Measurements from ENCODE around the gene RPP40. TPM values are rescaled to one million over a fixed set of nuclear protein-coding genes. Genes with fewer than 3 reads are reported as not detected.

RPP40 gene
- total RNA-seq, result 1 to 10 TPM; 7.9 to 8.3 TPM
- 10 to 100 TPM in 2 of 3 donors, 1 to 10 TPM in 1; 9.5 to 22.5 (median 22.3) TPM for polyA plus RNA-seq
- total RNA-seq, result 2.9 to 30.4 (median 6.6) reads per million in 6 experiments

- Mint-ChIP-seq H3K27ac (peak within 1 kb of the TSS; percentile 85 to 99 (median 97)), H3K27me3 (no peaks in the 10 kb centered on the region), H3K9me3 (no peaks in the 10 kb centered on the region), H3K4me3 (peak within 1 kb of the TSS; percentile 91 to 97 (median 94)), H3K36me3 (peaks cover 0 to 24% (median 13%) of the 10 kb centered on the region in 3 donors), H3K4me1 (peaks cover 9 to 20% (median 10%) of the 10 kb centered on the region in 4 donors)
- ATAC-seq (peak; percentile 88 to 92), DNase-seq (peak; percentile 97 to 99 (median 99))
- POLR2A ChIA-PET, result interaction anchor here (0.6 to 1.4 kb wide), 6 partner anchors 8 to 1746 kb away, joined by 3 to 9 read pairs (median 4); partner anchors contain the start of genes CDYL and ECI2
These were observed at the start of gene RPP40 for GRCh38 chr6:5003604-5004372. Gene RPP40 (minus strand): TSS chr6:5004037. CDS start chr6:5004002, 35 bp downstream.

DNA sequence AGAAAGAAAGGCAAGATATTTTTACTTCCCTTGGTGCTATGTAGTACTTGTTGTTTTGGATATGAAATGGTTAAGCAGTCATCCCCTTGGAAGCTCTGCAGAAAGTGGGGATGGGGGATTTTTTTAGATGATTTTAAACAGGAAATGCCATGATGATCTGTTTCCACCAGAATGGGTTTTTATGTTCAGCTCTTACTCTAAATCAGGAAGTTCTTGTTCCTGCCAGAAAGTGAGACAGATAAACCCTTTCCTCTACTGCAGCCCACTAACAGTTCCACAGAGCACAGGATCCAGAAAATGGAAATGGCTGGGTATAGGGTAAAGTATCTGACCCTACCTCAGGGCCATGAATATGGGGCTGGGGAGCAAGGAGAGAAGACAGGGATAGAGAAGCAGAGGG lies 49.2 kb upstream of the RPP40 start:
- peaks cover 12 to 52% (median 32%) of the 10 kb centered on the region in 9 donors for H3K9me3 Mint-ChIP-seq
- DNase-seq, result no peak
- no peak overlapping the region for H3K4me3 Mint-ChIP-seq
- ATAC-seq, result no peak
- peaks cover 11 to 45% (median 15%) of the 10 kb centered on the region in 3 donors for H3K36me3 Mint-ChIP-seq
- POLR2A ChIA-PET, result no interaction called here
- no peak overlapping the region for H3K27ac Mint-ChIP-seq
- H3K27me3 Mint-ChIP-seq, result no peaks in the 10 kb centered on the region
- H3K4me1 Mint-ChIP-seq, result peaks cover 0 to 2% (median 0%) of the 10 kb centered on the region in 4 donors

DNA sequence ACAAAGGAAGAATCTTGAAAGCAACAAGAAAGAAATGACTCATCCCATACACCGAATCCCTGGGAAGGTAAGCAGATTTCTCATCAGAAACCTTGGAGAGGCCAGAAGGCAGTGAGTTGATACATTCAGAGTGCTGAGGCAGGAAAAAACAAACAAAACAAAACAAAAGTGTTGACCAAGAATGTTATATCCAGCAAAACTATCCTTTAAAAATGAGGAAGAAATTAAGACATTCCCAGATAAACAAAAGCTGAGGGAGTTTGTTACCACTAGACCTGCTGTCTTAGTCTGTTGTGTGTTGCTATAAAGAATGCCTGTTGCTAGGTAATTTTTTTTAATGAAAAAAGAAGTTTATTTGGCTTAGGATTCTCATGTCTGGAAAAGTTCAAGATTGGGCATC lies 47.6 kb upstream of the RPP40 start:
- Mint-ChIP-seq H3K4me3 (no peak overlapping the region), H3K27me3 (peaks cover 0 to 2% (median 0%) of the 10 kb centered on the region in 5 donors), H3K9me3 (peaks cover 15 to 62% (median 32%) of the 10 kb centered on the region in 9 donors), H3K36me3 (peaks cover 11 to 54% (median 27%) of the 10 kb centered on the region in 3 donors), H3K4me1 (peaks cover 0 to 2% (median 0%) of the 10 kb centered on the region in 4 donors), H3K27ac (no peak overlapping the region)
- DNase-seq (no peak), ATAC-seq (no peak)
- POLR2A ChIA-PET, result no interaction called here

DNA sequence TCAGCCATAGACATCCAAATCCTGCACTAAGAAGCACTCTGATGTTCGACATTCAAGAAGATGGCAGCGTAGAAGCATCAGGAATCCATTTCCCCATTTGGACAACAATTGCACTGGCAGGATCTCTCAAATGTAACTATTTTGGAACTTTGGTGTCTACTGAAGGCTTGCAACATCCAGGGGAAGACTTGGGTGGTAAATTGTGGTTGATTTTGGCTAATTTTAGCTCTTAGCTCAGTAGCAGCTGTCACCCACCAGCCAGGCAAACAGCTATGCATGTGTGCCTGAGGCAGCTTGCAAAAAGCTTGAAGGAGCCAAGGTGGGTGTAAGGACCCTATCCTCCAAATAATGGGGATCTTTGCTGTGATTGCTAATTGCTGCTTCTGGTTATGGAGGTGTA lies 46.2 kb upstream of the RPP40 start:
- peaks cover 0 to 2% (median 0%) of the 10 kb centered on the region in 5 donors for H3K27me3 Mint-ChIP-seq
- peaks cover 0 to 2% (median 0%) of the 10 kb centered on the region in 4 donors for H3K4me1 Mint-ChIP-seq
- no peak overlapping the region for H3K27ac Mint-ChIP-seq
- DNase-seq (no peak), ATAC-seq (no peak)
- peaks cover 16 to 62% (median 35%) of the 10 kb centered on the region in 3 donors for H3K36me3 Mint-ChIP-seq
- peaks cover 15 to 65% (median 32%) of the 10 kb centered on the region in 9 donors for H3K9me3 Mint-ChIP-seq
- H3K4me3 Mint-ChIP-seq, result no peak overlapping the region
- POLR2A ChIA-PET, result no interaction called here

DNA sequence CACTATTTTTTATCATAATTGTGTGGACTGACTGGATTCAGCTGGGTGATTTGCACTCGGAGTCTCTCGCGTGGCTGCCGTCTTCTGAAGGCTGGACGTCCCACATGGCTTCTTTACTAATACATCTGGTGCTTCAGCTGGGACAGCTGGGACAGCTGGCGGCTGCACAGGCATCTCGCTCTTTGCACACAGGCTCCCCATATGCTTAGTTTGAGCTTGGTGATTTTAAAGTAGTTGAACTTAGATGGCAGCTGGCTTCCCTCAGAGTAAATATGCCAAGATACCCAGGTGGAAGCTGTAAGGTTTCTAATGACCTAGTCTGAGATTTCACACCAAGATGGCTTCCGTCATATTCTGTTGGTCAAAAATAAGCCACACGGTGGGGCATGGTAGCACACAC lies 42.6 kb upstream of the RPP40 start:
- Mint-ChIP-seq H3K4me3 (no peak overlapping the region), H3K36me3 (peaks cover 38 to 61% (median 58%) of the 10 kb centered on the region in 3 donors), H3K4me1 (no peaks in the 10 kb centered on the region), H3K27me3 (peaks cover 0 to 2% (median 0%) of the 10 kb centered on the region in 5 donors), H3K27ac (no peak overlapping the region), H3K9me3 (peaks cover 12 to 53% (median 25%) of the 10 kb centered on the region in 9 donors)
- ATAC-seq (no peak), DNase-seq (no peak)
- POLR2A ChIA-PET, result no interaction called here

- DNase-seq (no peak), ATAC-seq (no peak)
- Mint-ChIP-seq H3K27ac (no peak overlapping the region), H3K4me3 (no peak overlapping the region), H3K4me1 (no peaks in the 10 kb centered on the region), H3K27me3 (peaks cover 0 to 2% (median 0%) of the 10 kb centered on the region in 5 donors), H3K36me3 (peaks cover 34 to 56% (median 47%) of the 10 kb centered on the region in 3 donors), H3K9me3 (peaks cover 4 to 43% (median 15%) of the 10 kb centered on the region in 9 donors)
- POLR2A ChIA-PET, result no interaction called here
These were observed 41.6 kb upstream of the RPP40 start for GRCh38 chr6:5045416-5045815.

GRCh38 chr6:5044866-5045265 lies 41.0 kb upstream of the RPP40 start:
- Mint-ChIP-seq H3K27ac (no peak overlapping the region), H3K4me3 (no peak overlapping the region), H3K27me3 (peaks cover 0 to 2% (median 0%) of the 10 kb centered on the region in 5 donors), H3K4me1 (no peaks in the 10 kb centered on the region), H3K9me3 (peaks cover 0 to 37% (median 11%) of the 10 kb centered on the region in 9 donors), H3K36me3 (peaks cover 34 to 56% (median 42%) of the 10 kb centered on the region in 3 donors)
- DNase-seq (no peak), ATAC-seq (no peak)
- POLR2A ChIA-PET, result no interaction called here

DNA sequence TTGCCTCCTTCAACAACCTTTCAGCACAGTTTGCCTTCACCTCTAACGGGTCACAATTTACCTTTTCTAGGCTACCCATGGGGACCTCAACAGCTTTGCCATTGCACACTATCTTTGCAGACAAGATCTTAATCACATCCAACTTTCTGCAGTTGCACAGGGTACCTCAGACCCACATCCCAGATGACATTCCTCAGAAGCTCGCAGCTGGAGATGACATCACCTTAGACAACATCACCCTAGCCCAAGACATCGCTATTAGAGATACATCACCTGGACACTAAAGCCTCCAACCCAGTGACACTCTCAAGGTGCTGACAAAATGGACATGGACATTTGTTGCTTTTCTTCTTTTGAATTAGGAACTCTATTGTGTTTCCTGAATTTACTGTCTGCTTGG lies 38.6 kb upstream of the RPP40 start:
- ATAC-seq, result no peak
- Mint-ChIP-seq H3K27ac (peak overlapping the region in 1 of 10 donors; percentile 11), H3K27me3 (no peaks in the 10 kb centered on the region), H3K4me1 (no peaks in the 10 kb centered on the region), H3K4me3 (no peak overlapping the region), H3K36me3 (peaks cover 24 to 49% (median 30%) of the 10 kb centered on the region in 3 donors), H3K9me3 (peaks cover 0 to 17% (median 4%) of the 10 kb centered on the region in 9 donors)
- DNase-seq, result no peak
- POLR2A ChIA-PET, result no interaction called here

GRCh38 chr6:5041955-5042354 lies 38.1 kb upstream of the RPP40 start:
- Mint-ChIP-seq H3K27ac (no peak overlapping the region), H3K36me3 (peaks cover 21 to 44% (median 30%) of the 10 kb centered on the region in 3 donors), H3K4me3 (no peak overlapping the region), H3K4me1 (no peaks in the 10 kb centered on the region), H3K9me3 (peaks cover 0 to 17% (median 2%) of the 10 kb centered on the region in 9 donors), H3K27me3 (no peaks in the 10 kb centered on the region)
- POLR2A ChIA-PET, result no interaction called here
- ATAC-seq (no peak), DNase-seq (no peak)

GRCh38 chr6:5036269-5036668 lies 32.4 kb upstream of the RPP40 start:
- ATAC-seq, result no peak
- Mint-ChIP-seq H3K27me3 (no peaks in the 10 kb centered on the region), H3K27ac (peak overlapping the region in 2 of 10 donors; percentile 48 to 65), H3K4me3 (no peak overlapping the region), H3K36me3 (peaks cover 0 to 9% (median 0%) of the 10 kb centered on the region in 3 donors), H3K4me1 (peaks cover 0 to 7% (median 3%) of the 10 kb centered on the region in 4 donors), H3K9me3 (peaks cover 0 to 2% (median 0%) of the 10 kb centered on the region in 9 donors)
- DNase-seq, result no peak
- POLR2A ChIA-PET, result no interaction called here

- no peak overlapping the region for H3K4me3 Mint-ChIP-seq
- DNase-seq (no peak), ATAC-seq (no peak)
- H3K9me3 Mint-ChIP-seq, result peaks cover 0 to 2% (median 0%) of the 10 kb centered on the region in 9 donors
- no peaks in the 10 kb centered on the region for H3K27me3 Mint-ChIP-seq
- POLR2A ChIA-PET, result no interaction called here
- peaks cover 0 to 12% (median 8%) of the 10 kb centered on the region in 4 donors for H3K4me1 Mint-ChIP-seq
- H3K27ac Mint-ChIP-seq, result peak overlapping the region in 2 of 10 donors; percentile 56 to 89
- peaks cover 0 to 5% (median 0%) of the 10 kb centered on the region in 3 donors for H3K36me3 Mint-ChIP-seq
These were observed 30.9 kb upstream of the RPP40 start for GRCh38 chr6:5034736-5035135.

GRCh38 chr6:5034328-5034727 lies 30.5 kb upstream of the RPP40 start:
- peak overlapping the region in 3 of 10 donors; percentile 52 to 89 (median 76) for H3K27ac Mint-ChIP-seq
- H3K27me3 Mint-ChIP-seq, result no peaks in the 10 kb centered on the region
- no peak overlapping the region for H3K4me3 Mint-ChIP-seq
- H3K9me3 Mint-ChIP-seq, result peaks cover 0 to 2% (median 0%) of the 10 kb centered on the region in 9 donors
- no peak for ATAC-seq
- no peak for DNase-seq
- POLR2A ChIA-PET, result no interaction called here
- H3K4me1 Mint-ChIP-seq, result peaks cover 0 to 12% (median 8%) of the 10 kb centered on the region in 4 donors
- H3K36me3 Mint-ChIP-seq, result peaks cover 0 to 3% (median 0%) of the 10 kb centered on the region in 3 donors

Data from naive thymus-derived CD8-positive, alpha-beta T cell (primary cell).